ENCODE data around the gene NUDCD3. TPM values are rescaled to one million over a fixed set of nuclear protein-coding genes. Genes with fewer than 3 reads are reported as not detected.

The NUDCD3 gene
- total RNA-seq, 2 experiments from 2014 or later, result 99.1 to 113 TPM

- Mint-ChIP-seq H3K4me1 (no peaks in the 10 kb centered on the region), H3K27ac (no peak overlapping the region), H3K36me3 (no peaks in the 10 kb centered on the region), H3K9me3 (peaks cover 2% of the 10 kb centered on the region), H3K4me3 (no peak overlapping the region), H3K27me3 (peaks cover 3% of the 10 kb centered on the region)
- POLR2A ChIA-PET, result no interaction called here
- DNase-seq (no peak), ATAC-seq (ENCODE audit: low read depth) (no peak)
Observed at GRCh38 chr7:44531421-44532380, 41.2 kb upstream of the NUDCD3 start.

GRCh38 chr7:44530990-44531389 lies 40.5 kb upstream of the NUDCD3 start:
- no peak for DNase-seq
- H3K9me3 Mint-ChIP-seq, result peaks cover 2% of the 10 kb centered on the region
- H3K36me3 Mint-ChIP-seq, result no peaks in the 10 kb centered on the region
- H3K4me1 Mint-ChIP-seq, result no peaks in the 10 kb centered on the region
- H3K4me3 Mint-ChIP-seq, result no peak overlapping the region
- ATAC-seq (ENCODE audit: low read depth), result no peak
- POLR2A ChIA-PET, result no interaction called here
- no peak overlapping the region for H3K27ac Mint-ChIP-seq
- H3K27me3 Mint-ChIP-seq, result peaks cover 3% of the 10 kb centered on the region

GRCh38 chr7:44524811-44525388 lies 34.4 kb upstream of the NUDCD3 start:
- H3K27ac Mint-ChIP-seq, result no peak overlapping the region

GRCh38 chr7:44522315-44522714 lies 31.9 kb upstream of the NUDCD3 start:
- ATAC-seq (ENCODE audit: low read depth), result no peak
- Mint-ChIP-seq H3K4me1 (no peaks in the 10 kb centered on the region), H3K9me3 (peaks cover 11% of the 10 kb centered on the region), H3K27me3 (peaks cover 10% of the 10 kb centered on the region), H3K27ac (no peak overlapping the region), H3K36me3 (peaks cover 4% of the 10 kb centered on the region), H3K4me3 (no peak overlapping the region)
- no peak for DNase-seq
- POLR2A ChIA-PET, result no interaction called here

More at GRCh38 chr7:44524811-44525388, 34.4 kb upstream of the NUDCD3 start:
- peaks cover 11% of the 10 kb centered on the region for H3K27me3 Mint-ChIP-seq
- ATAC-seq (ENCODE audit: low read depth), result no peak
- POLR2A ChIA-PET, result no interaction called here
- H3K4me1 Mint-ChIP-seq, result no peaks in the 10 kb centered on the region
- peaks cover 11% of the 10 kb centered on the region for H3K9me3 Mint-ChIP-seq
- peaks cover 4% of the 10 kb centered on the region for H3K36me3 Mint-ChIP-seq
- no peak overlapping the region for H3K4me3 Mint-ChIP-seq
- no peak for DNase-seq

- H3K27ac Mint-ChIP-seq, result no peak overlapping the region
- H3K36me3 Mint-ChIP-seq, result peaks cover 4% of the 10 kb centered on the region
- H3K27me3 Mint-ChIP-seq, result peaks cover 10% of the 10 kb centered on the region
- DNase-seq (no peak), ATAC-seq (ENCODE audit: low read depth) (no peak)
- H3K4me3 Mint-ChIP-seq, result no peak overlapping the region
- no peaks in the 10 kb centered on the region for H3K4me1 Mint-ChIP-seq
- peaks cover 9% of the 10 kb centered on the region for H3K9me3 Mint-ChIP-seq
- POLR2A ChIA-PET, result no interaction called here
Observed at GRCh38 chr7:44521347-44522095, 31.1 kb upstream of the NUDCD3 start.

- POLR2A ChIA-PET, result interaction anchor here (0.6 to 0.7 kb wide), 2 partner anchors 8 to 17 kb away, joined by 3 to 4 read pairs; no protein-coding TSS in a partner anchor
- H3K27me3 Mint-ChIP-seq, result peaks cover 10% of the 10 kb centered on the region
- no peak overlapping the region for H3K27ac Mint-ChIP-seq
- no peak overlapping the region for H3K4me3 Mint-ChIP-seq
- H3K36me3 Mint-ChIP-seq, result peaks cover 4% of the 10 kb centered on the region
- H3K9me3 Mint-ChIP-seq, result peaks cover 9% of the 10 kb centered on the region
- DNase-seq (no peak), ATAC-seq (ENCODE audit: low read depth) (no peak)
- H3K4me1 Mint-ChIP-seq, result peaks cover under 1% of the 10 kb centered on the region
Observed at GRCh38 chr7:44520574-44520973, 30.1 kb upstream of the NUDCD3 start.

- ATAC-seq (ENCODE audit: low read depth) (no peak), DNase-seq (no peak)
- POLR2A ChIA-PET, result no interaction called here
- Mint-ChIP-seq H3K27ac (no peak overlapping the region), H3K27me3 (peaks cover 7% of the 10 kb centered on the region), H3K9me3 (peaks cover 5% of the 10 kb centered on the region), H3K4me1 (peaks cover 2% of the 10 kb centered on the region), H3K4me3 (no peak overlapping the region), H3K36me3 (no peaks in the 10 kb centered on the region)
Observed at GRCh38 chr7:44519546-44519945, 29.1 kb upstream of the NUDCD3 start.

GRCh38 chr7:44518761-44519160 lies 28.3 kb upstream of the NUDCD3 start:
- DNase-seq, result no peak
- ATAC-seq (ENCODE audit: low read depth), result no peak
- peaks cover under 1% of the 10 kb centered on the region for H3K9me3 Mint-ChIP-seq
- H3K27me3 Mint-ChIP-seq, result peaks cover 3% of the 10 kb centered on the region
- POLR2A ChIA-PET, result no interaction called here
- H3K4me3 Mint-ChIP-seq, result no peak overlapping the region
- no peaks in the 10 kb centered on the region for H3K36me3 Mint-ChIP-seq
- H3K27ac Mint-ChIP-seq, result no peak overlapping the region
- peaks cover 2% of the 10 kb centered on the region for H3K4me1 Mint-ChIP-seq

- no peak overlapping the region for H3K27ac Mint-ChIP-seq
- H3K36me3 Mint-ChIP-seq, result no peaks in the 10 kb centered on the region
- POLR2A ChIA-PET, result no interaction called here
- ATAC-seq (ENCODE audit: low read depth) (no peak), DNase-seq (no peak)
- no peaks in the 10 kb centered on the region for H3K9me3 Mint-ChIP-seq
- H3K4me1 Mint-ChIP-seq, result peaks cover 2% of the 10 kb centered on the region
- no peak overlapping the region for H3K4me3 Mint-ChIP-seq
- H3K27me3 Mint-ChIP-seq, result peaks cover 2% of the 10 kb centered on the region
Observed at GRCh38 chr7:44517175-44517574, 26.7 kb upstream of the NUDCD3 start.

- no peaks in the 10 kb centered on the region for H3K36me3 Mint-ChIP-seq
- POLR2A ChIA-PET, result no interaction called here
- H3K27me3 Mint-ChIP-seq, result peaks cover 2% of the 10 kb centered on the region
- ATAC-seq (ENCODE audit: low read depth) (no peak), DNase-seq (no peak)
- peaks cover 2% of the 10 kb centered on the region for H3K4me1 Mint-ChIP-seq
- H3K4me3 Mint-ChIP-seq, result no peak overlapping the region
- H3K27ac Mint-ChIP-seq, result no peak overlapping the region
- H3K9me3 Mint-ChIP-seq, result no peaks in the 10 kb centered on the region
Observed at GRCh38 chr7:44515590-44516268, 25.3 kb upstream of the NUDCD3 start.

- no peak overlapping the region for H3K4me3 Mint-ChIP-seq
- POLR2A ChIA-PET, result no interaction called here
Observed at GRCh38 chr7:44512736-44513135, 22.3 kb upstream of the NUDCD3 start.

GRCh38 chr7:44511863-44512468 lies 21.5 kb upstream of the NUDCD3 start:
- DNase-seq (no peak), ATAC-seq (ENCODE audit: low read depth) (no peak)
- POLR2A ChIA-PET, result no interaction called here
- Mint-ChIP-seq H3K4me3 (no peak overlapping the region), H3K27me3 (no peaks in the 10 kb centered on the region), H3K36me3 (peaks cover 5% of the 10 kb centered on the region), H3K27ac (no peak overlapping the region), H3K4me1 (peaks cover 2% of the 10 kb centered on the region), H3K9me3 (peaks cover 10% of the 10 kb centered on the region)

More at GRCh38 chr7:44512736-44513135, 22.3 kb upstream of the NUDCD3 start:
- DNase-seq (no peak), ATAC-seq (ENCODE audit: low read depth) (no peak)
- H3K9me3 Mint-ChIP-seq, result peaks cover 8% of the 10 kb centered on the region
- peaks cover 2% of the 10 kb centered on the region for H3K4me1 Mint-ChIP-seq
- H3K27me3 Mint-ChIP-seq, result peaks cover 2% of the 10 kb centered on the region
- H3K27ac Mint-ChIP-seq, result no peak overlapping the region
- H3K36me3 Mint-ChIP-seq, result peaks cover 4% of the 10 kb centered on the region

GRCh38 chr7:44511236-44511635 lies 20.8 kb upstream of the NUDCD3 start:
- no peaks in the 10 kb centered on the region for H3K27me3 Mint-ChIP-seq
- DNase-seq, result no peak
- no peak overlapping the region for H3K4me3 Mint-ChIP-seq
- H3K4me1 Mint-ChIP-seq, result peaks cover 2% of the 10 kb centered on the region
- ATAC-seq (ENCODE audit: low read depth), result no peak
- peaks cover 15% of the 10 kb centered on the region for H3K9me3 Mint-ChIP-seq
- POLR2A ChIA-PET, result no interaction called here
- H3K27ac Mint-ChIP-seq, result no peak overlapping the region
- H3K36me3 Mint-ChIP-seq, result peaks cover 7% of the 10 kb centered on the region

Data from activated naive CD8-positive, alpha-beta T cell treated with anti-CD3 and anti-CD28 coated beads, Interleukin-2, amount 10 ng/mL, durations not matched to agents 7 days and 5 days (primary cell).